Epithelial cell of esophagus (primary cell): ENCODE measurements around the gene SGF29.

Source experiments
- DNase-seq: peaks from one replicate; pipeline ENCODE4 v3.0.0; 2010; ENCODE audit warnings: low read depth
- H3K4me3 ChIP-seq: 2 replicates; pipeline ENCODE4 v1.5.1; 2011; ENCODE audit warnings: mild to moderate bottlenecking, low read length, control low read depth
- TF ChIP-seq, protein P1 (sequence below): IDR thresholded peaks from 2 replicates; pipeline ENCODE4 v1.5.1; 2011; ENCODE audit warnings: low read depth, mild to moderate bottlenecking, low read length, control low read depth, inconsistent platforms; ENCODE audit not compliant: insufficient read depth; ENCODE audit errors: missing control alignments

SGF29 gene

DNA sequence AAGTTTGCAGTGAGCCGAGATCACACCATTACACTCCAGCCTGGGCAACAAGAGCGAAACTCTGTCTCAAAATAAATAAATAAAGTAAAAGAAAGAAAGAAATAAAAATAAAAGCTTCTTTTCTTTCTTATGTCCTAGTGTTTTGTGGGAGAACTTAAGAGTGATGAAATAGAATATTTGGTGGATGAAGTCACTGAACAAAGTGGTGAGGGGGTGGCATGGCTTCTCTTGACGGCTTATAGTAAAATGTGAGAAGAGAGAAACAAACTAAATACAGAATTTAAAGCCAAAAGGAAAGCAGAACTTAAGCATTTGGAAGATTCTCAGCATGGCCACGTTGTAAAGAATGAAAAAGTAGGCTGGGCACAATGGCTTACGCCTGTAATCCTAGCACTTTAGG lies 15.3 kb downstream of the SGF29 start:
- TF ChIP-seq, protein P1, sequence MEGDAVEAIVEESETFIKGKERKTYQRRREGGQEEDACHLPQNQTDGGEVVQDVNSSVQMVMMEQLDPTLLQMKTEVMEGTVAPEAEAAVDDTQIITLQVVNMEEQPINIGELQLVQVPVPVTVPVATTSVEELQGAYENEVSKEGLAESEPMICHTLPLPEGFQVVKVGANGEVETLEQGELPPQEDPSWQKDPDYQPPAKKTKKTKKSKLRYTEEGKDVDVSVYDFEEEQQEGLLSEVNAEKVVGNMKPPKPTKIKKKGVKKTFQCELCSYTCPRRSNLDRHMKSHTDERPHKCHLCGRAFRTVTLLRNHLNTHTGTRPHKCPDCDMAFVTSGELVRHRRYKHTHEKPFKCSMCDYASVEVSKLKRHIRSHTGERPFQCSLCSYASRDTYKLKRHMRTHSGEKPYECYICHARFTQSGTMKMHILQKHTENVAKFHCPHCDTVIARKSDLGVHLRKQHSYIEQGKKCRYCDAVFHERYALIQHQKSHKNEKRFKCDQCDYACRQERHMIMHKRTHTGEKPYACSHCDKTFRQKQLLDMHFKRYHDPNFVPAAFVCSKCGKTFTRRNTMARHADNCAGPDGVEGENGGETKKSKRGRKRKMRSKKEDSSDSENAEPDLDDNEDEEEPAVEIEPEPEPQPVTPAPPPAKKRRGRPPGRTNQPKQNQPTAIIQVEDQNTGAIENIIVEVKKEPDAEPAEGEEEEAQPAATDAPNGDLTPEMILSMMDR = no peak
- no peak overlapping the region for H3K4me3 ChIP-seq
- DNase-seq = no peak

DNA sequence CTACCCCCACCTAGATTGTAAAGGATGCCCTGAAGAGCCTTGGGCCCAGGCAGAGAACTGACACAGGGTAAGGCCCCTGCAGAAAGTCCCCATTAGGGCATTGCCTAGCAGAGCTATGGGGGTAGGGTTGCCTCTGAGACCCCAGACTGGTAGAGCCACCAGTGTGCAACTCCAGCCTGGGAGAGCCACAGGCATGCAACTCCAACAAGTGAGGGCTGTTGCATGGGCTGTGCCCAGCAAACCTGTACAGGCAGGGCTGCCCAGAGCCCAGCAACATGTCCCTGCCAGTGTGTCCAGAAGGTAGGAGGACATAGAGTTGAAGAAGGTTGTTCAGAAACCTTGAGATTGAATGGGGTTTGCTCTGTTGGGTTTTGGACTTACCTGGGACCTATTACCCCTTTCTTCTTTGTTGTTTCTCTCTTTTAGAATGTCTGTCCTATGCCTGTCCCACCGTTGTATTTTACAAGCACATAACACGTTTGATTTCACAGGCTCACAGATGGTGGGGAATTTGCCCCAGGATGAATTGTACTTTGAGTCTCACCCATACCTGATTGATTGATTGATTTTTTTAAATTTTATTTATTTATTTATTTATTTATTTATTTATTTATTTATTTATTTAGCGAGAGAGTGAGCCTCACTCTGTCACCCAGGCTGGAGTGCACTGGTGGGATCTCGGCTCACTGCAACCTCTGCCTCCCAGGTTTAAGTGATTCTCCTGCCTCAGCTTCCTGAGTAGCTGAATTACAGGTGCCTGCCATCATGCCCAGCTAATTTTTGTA lies 16.4 kb downstream of the SGF29 start:
- TF ChIP-seq, protein P1 = no peak
- no peak overlapping the region for H3K4me3 ChIP-seq
- no peak for DNase-seq

DNA sequence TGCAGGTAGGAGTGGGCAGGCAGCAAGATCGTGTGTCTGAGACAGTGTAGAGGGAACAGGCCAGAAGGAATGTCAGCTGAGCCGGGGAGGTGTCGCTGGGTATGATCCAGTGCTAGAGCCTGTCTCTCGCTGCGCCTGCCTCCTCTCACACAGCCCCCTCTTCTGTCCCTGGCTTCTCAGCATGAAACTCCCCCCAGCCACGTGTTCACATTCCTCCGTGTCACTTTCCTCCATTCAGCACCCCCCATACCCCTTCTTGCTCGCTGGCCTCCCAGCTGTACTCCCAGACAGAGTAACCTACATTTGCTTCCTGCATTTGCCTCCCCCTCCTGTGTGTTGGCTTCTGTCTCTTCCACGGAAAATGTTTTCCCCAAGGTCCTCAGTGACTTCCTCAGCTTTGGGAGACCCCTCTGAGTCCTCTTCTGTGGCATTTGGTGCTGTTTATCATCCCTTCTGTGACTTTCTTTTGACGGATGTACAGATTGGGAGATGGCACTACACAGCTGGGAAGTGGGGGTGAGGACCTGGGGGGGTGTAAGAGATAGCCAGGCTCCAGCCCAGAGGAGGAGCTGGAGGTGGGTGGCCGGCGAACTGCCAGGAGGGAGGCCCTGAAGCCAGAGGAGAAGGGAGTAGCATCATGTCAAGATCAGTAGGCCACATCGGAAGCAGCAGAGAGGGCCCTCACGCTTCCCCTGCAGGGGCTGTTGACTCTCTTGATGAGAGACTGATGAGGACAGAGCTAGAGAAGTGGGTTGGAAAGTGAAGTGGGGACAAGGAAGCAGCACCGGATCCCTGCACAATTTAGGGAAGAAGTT lies 19.2 kb downstream of the SGF29 start:
- no peak overlapping the region for H3K4me3 ChIP-seq
- no peak for DNase-seq
- TF ChIP-seq, protein P1 = no peak

DNA sequence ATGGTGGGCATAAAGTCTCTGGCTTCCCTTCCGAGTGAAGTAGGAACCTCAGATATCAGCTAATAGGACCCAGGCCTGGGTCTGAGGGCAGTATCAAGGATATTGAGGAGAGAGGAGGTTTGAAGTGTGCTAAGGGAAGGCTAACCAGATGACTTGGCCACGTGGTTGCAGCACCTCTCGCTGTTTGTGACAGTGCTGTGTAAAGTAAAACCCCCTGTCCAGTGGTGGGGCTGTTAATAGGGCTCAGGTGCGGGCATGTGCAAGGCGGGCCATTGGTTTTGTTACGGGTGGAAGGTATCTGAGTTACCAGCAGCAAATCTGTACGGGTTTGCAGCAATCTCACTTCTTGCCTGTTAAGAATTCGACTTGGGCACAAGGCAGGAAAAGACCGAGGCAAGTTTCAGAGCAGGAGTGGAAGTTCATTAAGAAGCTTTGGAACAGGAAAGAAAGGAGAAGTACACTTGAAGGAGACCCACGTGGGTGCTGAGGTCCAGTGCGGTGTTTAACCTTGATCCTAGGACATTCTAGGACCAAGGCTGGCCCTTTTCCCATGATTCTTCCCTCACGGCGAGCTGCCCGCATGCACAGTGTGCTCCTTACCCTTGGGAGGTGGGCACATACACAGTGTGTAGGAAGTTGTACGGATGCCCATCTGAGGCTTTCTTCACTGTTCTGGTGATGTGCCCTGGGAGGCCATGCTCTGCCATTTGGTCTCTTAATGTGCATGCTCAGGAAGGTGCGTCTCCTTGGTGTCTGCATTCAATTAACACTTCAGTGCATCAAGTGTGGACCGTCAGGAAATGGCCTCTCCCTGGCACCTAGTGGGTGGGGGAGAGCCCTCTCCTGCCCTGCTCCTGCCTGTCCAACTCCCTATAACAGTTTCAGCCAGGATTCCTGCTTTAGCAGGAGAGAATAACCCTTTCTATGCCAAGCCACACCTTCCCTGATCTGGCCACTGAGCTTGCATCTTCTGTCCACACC lies 20.3 kb downstream of the SGF29 start:
- DNase-seq = no peak
- TF ChIP-seq, protein P1 = no peak
- H3K4me3 ChIP-seq = no peak overlapping the region

DNA sequence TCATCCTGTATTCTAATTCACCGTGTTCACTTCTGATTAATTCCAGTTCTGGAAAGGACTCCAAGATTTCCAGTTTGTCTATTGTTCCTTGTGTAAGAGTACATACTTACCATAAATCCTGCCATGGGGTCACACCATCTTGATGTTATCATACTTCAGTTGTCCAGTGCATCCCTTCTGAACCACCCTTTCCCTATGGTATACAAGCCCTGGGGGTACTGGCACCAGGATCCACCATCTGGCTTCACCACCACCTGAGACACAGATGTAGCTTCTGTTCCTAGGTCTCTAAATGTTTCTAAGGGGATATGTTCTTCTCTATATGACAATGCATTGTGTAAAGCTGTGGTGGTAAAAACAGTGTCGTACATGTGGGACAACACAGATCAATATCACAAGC lies 21.2 kb downstream of the SGF29 start:
- H3K4me3 ChIP-seq = no peak overlapping the region
- DNase-seq = no peak
- TF ChIP-seq, protein P1 = no peak

DNA sequence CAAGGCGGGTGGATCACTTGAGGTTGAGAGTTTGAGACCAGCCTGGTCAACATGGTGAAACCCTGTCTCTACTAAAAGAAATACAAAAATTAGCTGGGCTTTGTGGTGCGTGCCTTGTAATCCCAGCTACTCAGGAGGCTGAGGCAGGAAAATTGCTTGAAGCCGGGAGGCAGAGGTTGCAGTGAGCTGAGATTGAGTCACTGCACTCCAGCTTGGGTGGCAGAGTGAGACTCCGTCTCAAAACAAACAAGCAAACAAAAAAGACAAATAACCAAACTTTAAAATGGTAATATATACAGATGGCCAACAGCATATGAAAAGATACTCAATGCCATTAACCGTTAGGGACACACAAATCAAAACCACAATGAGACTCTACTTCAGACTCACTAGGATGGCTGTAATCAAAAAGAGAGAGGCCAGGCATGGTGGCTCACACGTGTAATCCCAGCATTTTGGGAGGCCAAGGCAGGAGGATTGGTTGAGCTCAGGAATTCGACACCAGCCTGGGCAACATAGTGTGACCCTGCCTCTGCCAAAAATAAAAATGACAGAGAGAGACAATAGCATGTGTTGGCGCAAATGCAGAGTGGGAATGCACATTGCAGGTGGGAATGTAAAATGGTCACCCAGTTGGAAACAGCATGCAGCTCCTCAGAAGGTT lies 21.9 kb downstream of the SGF29 start:
- DNase-seq = no peak
- no peak overlapping the region for H3K4me3 ChIP-seq
- TF ChIP-seq, protein P1 = no peak
